IMR-90 (cell line): ENCODE results near the gene DOCK1. TPM values are rescaled to one million over a fixed set of nuclear protein-coding genes. Genes with fewer than 3 reads are reported as not detected.

Experiments
- ATAC-seq: fragments of 200-7000 bp; cut with Tn5 transposase; 2 replicates; pipeline ENCODE4 v1.9.1; 2020; ENCODE audit warnings: low read depth, mild to moderate bottlenecking, moderate library complexity
- BruUV-seq: library from RNA; stranded (reverse); fragments of 400-500 nt; replicated peaks from 2 replicates; lab custom pipeline; 2021; lab: Mats Ljungman, UMichigan
- CTCF ChIA-PET: fragments of 300-600 bp; formaldehyde crosslinking; extraction: SDS; loops from one replicate; lab custom pipeline; 2021; ENCODE audit warnings: antibody characterized with exemption; lab: Yijun Ruan, JAX
- POLR2A ChIA-PET: fragments of 300-600 bp; sonication (Branson Sonifier 250); formaldehyde crosslinking; loops from one replicate; lab custom pipeline; 2022; ENCODE audit warnings: antibody characterized with exemption; ENCODE audit not compliant: unreplicated experiment; lab: Charles Lee
- DNase-seq: peaks from one replicate; pipeline ENCODE4 v3.0.0; 2013
- H2AFZ ChIP-seq: replicated peaks from 2 replicates; pipeline ENCODE3; 2013; ENCODE audit warnings: low read length, mild to moderate bottlenecking; ENCODE audit not compliant: poor library complexity
- H2AK5ac ChIP-seq: 2 replicates; pipeline ENCODE4 v1.6.1; 2013; ENCODE audit warnings: low read depth, low read length, inconsistent platforms
- H2AK9ac ChIP-seq: replicated peaks from 2 replicates; pipeline ENCODE3; 2013; ENCODE audit warnings: mild to moderate bottlenecking, low read depth, low read length, moderate library complexity; ENCODE audit not compliant: poor library complexity
- H2BK120ac ChIP-seq: 2 replicates; pipeline ENCODE4 v1.6.1; 2013; ENCODE audit warnings: low read depth, low read length, inconsistent platforms
- H2BK15ac ChIP-seq: 3 replicates; pipeline ENCODE4 v1.6.1; 2013; ENCODE audit warnings: low read depth, low read length, inconsistent platforms
- H2BK20ac ChIP-seq: 2 replicates; pipeline ENCODE4 v1.6.1; 2013; ENCODE audit warnings: low read depth, mild to moderate bottlenecking, inconsistent platforms, low read length, moderate library complexity
- H2BK5ac ChIP-seq: 2 replicates; pipeline ENCODE4 v1.6.1; 2013; ENCODE audit warnings: mild to moderate bottlenecking, low read depth, low read length, inconsistent platforms; ENCODE audit not compliant: poor library complexity, severe bottlenecking
- H3K14ac ChIP-seq: replicated peaks from 2 replicates; pipeline ENCODE4 v1.6.1; 2013; ENCODE audit warnings: low read depth, low read length, inconsistent platforms
- H3K18ac ChIP-seq: 2 replicates; pipeline ENCODE4 v1.6.1; 2013; ENCODE audit warnings: low read depth, low read length, control low read depth
- H3K23ac ChIP-seq: 2 replicates; pipeline ENCODE4 v1.6.1; 2013; ENCODE audit warnings: low read depth, low read length, inconsistent platforms
- H3K27ac ChIP-seq: 2 replicates; pipeline ENCODE4 v1.5.1; 2013; ENCODE audit warnings: mild to moderate bottlenecking, control low read depth, low read length; ENCODE audit not compliant: insufficient read depth
- H3K27me3 ChIP-seq: 2 replicates; pipeline ENCODE4 v1.6.1; 2013; ENCODE audit warnings: low read length; ENCODE audit not compliant: control insufficient read depth, insufficient read depth
- H3K36me3 ChIP-seq: 2 replicates; pipeline ENCODE4 v1.6.1; 2013; ENCODE audit warnings: low read length, mixed read lengths; ENCODE audit not compliant: control insufficient read depth, insufficient read depth
- H3K4ac ChIP-seq: 2 replicates; pipeline ENCODE4 v1.6.1; 2013; ENCODE audit warnings: low read depth, low read length, inconsistent platforms
- H3K4me1 ChIP-seq: 2 replicates; pipeline ENCODE4 v1.6.1; 2013; ENCODE audit warnings: low read length, mixed read lengths; ENCODE audit not compliant: control insufficient read depth, insufficient read depth
- H3K4me2 ChIP-seq: 2 replicates; pipeline ENCODE4 v1.6.1; 2013; ENCODE audit warnings: low read depth, mild to moderate bottlenecking, control low read depth, low read length, moderate library complexity
- H3K4me3 ChIP-seq: 2 replicates; pipeline ENCODE4 v1.5.1; 2013; ENCODE audit warnings: low read depth, mild to moderate bottlenecking, control low read depth, low read length, moderate library complexity; ENCODE audit not compliant: insufficient read depth
- H3K56ac ChIP-seq: 2 replicates; pipeline ENCODE4 v1.6.1; 2013; ENCODE audit warnings: low read length, inconsistent platforms; ENCODE audit not compliant: insufficient read depth; ENCODE audit errors: extremely low read depth
- H3K79me1 ChIP-seq, 2 experiments: 2 replicates each; pipeline ENCODE4 v1.6.1; 2013; ENCODE audit warnings: low read length in 2 of 2, inconsistent platforms in 1 of 2, low read depth in 1 of 2
- H3K9ac ChIP-seq: 2 replicates; pipeline ENCODE4 v1.6.1; 2013; ENCODE audit warnings: low read depth, low read length, control low read depth
- H3K9me1 ChIP-seq: 2 replicates; pipeline ENCODE4 v1.6.1; 2013; ENCODE audit warnings: low read length, inconsistent platforms; ENCODE audit not compliant: insufficient read depth
- H3K9me3 ChIP-seq: 2 replicates; pipeline ENCODE4 v1.6.1; 2013; ENCODE audit warnings: low read length; ENCODE audit not compliant: control insufficient read depth, insufficient read depth
- H4K20me1 ChIP-seq: 2 replicates; pipeline ENCODE4 v1.6.1; 2013; ENCODE audit warnings: low read length, inconsistent platforms; ENCODE audit not compliant: insufficient read depth
- H4K5ac ChIP-seq: 2 replicates; pipeline ENCODE4 v1.6.1; 2013; ENCODE audit warnings: mild to moderate bottlenecking, low read depth, low read length, control low read depth
- H4K8ac ChIP-seq, 2 experiments: 2 replicates each; pipeline ENCODE4 v1.6.1; 2013; ENCODE audit warnings: low read depth in 2 of 2, low read length in 2 of 2, control low read depth in 1 of 2, inconsistent platforms in 1 of 2
- H4K91ac ChIP-seq: 2 replicates; pipeline ENCODE4 v1.6.1; 2013; ENCODE audit warnings: low read depth, low read length, inconsistent platforms; ENCODE audit not compliant: insufficient read depth
- BHLHE40 ChIP-seq: fragments of 150-350 bp; IDR thresholded peaks from 2 replicates; pipeline ENCODE4 v1.6.1; 2016; ENCODE audit warnings: mild to moderate bottlenecking, low read depth, low read length
- CEBPB ChIP-seq: IDR thresholded peaks from 2 replicates; pipeline ENCODE4 v1.6.1; 2012; ENCODE audit warnings: low read depth, low read length, improper control_type of control experiment
- CHD1 ChIP-seq: IDR thresholded peaks from 2 replicates; pipeline ENCODE4 v1.6.1; 2012; ENCODE audit warnings: low read depth, low read length, improper control_type of control experiment
- CTCF ChIP-seq: conservative IDR thresholded peaks from 2 replicates; pipeline ENCODE4 v1.5.1; 2012; ENCODE audit warnings: mild to moderate bottlenecking, low read depth, low read length, improper control_type of control experiment
- FOS ChIP-seq: fragments of 150-350 bp; IDR thresholded peaks from 2 replicates; pipeline ENCODE4 v1.6.1; 2016; ENCODE audit warnings: low read depth, low read length
- MAFK ChIP-seq: IDR thresholded peaks from 2 replicates; pipeline ENCODE4 v1.6.1; 2012; ENCODE audit warnings: low read depth, low read length, improper control_type of control experiment
- MAZ ChIP-seq: IDR thresholded peaks from 2 replicates; pipeline ENCODE4 v1.6.1; 2012; ENCODE audit warnings: low read depth, mild to moderate bottlenecking, low read length, improper control_type of control experiment, moderate library complexity, borderline replicate concordance
- NFE2L2 ChIP-seq: fragments of 150-350 bp; IDR thresholded peaks from 2 replicates; pipeline ENCODE4 v1.6.1; 2016; ENCODE audit warnings: low read depth, mild to moderate bottlenecking, low read length
- POLR2A ChIP-seq: IDR thresholded peaks from 2 replicates; pipeline ENCODE4 v1.6.1; 2012; ENCODE audit warnings: mild to moderate bottlenecking, low read depth, low read length
- RAD21 ChIP-seq: IDR thresholded peaks from 2 replicates; pipeline ENCODE4 v1.6.1; 2012; ENCODE audit warnings: low read length, improper control_type of control experiment
- RCOR1 ChIP-seq: IDR thresholded peaks from 2 replicates; pipeline ENCODE4 v1.6.1; 2012; ENCODE audit warnings: mild to moderate bottlenecking, low read length, improper control_type of control experiment; ENCODE audit not compliant: insufficient replicate concordance
- RFX5 ChIP-seq: IDR thresholded peaks from 2 replicates; pipeline ENCODE4 v1.8.0; 2012; ENCODE audit warnings: low read depth, mild to moderate bottlenecking, low read length, moderate library complexity
- SMC3 ChIP-seq: fragments of 150-350 bp; IDR thresholded peaks from 2 replicates; pipeline ENCODE4 v1.6.1; 2016; ENCODE audit warnings: low read depth, mild to moderate bottlenecking, antibody characterized with exemption, low read length, moderate library complexity
- USF2 ChIP-seq: fragments of 150-350 bp; IDR thresholded peaks from 2 replicates; pipeline ENCODE4 v1.6.1; 2017; ENCODE audit warnings: mild to moderate bottlenecking, antibody characterized with exemption, low read length, low read depth
- WGBS, 2 experiments: methylation state at CpG; one replicate each; pipeline versions ENCODE4 v1.1.5 to v1.1.7; 2013; ENCODE audit warnings: missing lambda C conversion rate in 2 of 2; ENCODE audit not compliant: insufficient read length in 1 of 2; ENCODE audit errors: extremely low coverage in 2 of 2; 5-methylcytosine and 5-hydroxymethylcytosine counted together
- dilution Hi-C: fragments of 300-500 bp; cut with HindIII; formaldehyde crosslinking; loops from one replicate; pipeline ENCODE4 v1.14.3; 2018; ENCODE audit warnings: low sequenced_read_pairs; ENCODE audit not compliant: unreplicated experiment
- in situ Hi-C: fragments of 300-500 bp; cut with MboI; formaldehyde crosslinking; loops from 3 replicates; pipeline ENCODE4 v1.14.3; 2019; ENCODE audit warnings: low sequenced_read_pairs, inconsistent platforms, mixed read lengths
- intact Hi-C: fragments of 100-400 bp; cut with micrococcal nuclease; formaldehyde crosslinking; loops from 2 replicates; pipeline ENCODE4 v1.10.0; 2022
- polyA plus RNA-seq, 3 experiments: library from polyadenylated mRNA; depleted of rRNA; stranded (reverse); fragments of >200 nt; gene quantifications; 2 replicates each; pipeline ENCODE4 v1.2.3, GENCODE V29; 2012; ENCODE audit warnings: low replicate concordance in 1 of 3
- total RNA-seq: library from RNA; depleted of rRNA; stranded (reverse); fragments of >200 nt; gene quantifications from 2 replicates; pipeline ENCODE4 v1.2.3, GENCODE V29; 2012
- TF ChIP-seq, protein P1 (sequence below): fragments of 150-350 bp; IDR thresholded peaks from 2 replicates; pipeline ENCODE4 v1.6.1; 2016; ENCODE audit warnings: low read depth, mild to moderate bottlenecking, low read length, moderate library complexity, borderline replicate concordance

Gene DOCK1
- total and polyA plus RNA-seq, 2 of the 4 experiments (the other 2 are of a cell fraction): 28.2 to 71.0 TPM

GRCh38 chr10:127354255-127354654, 449.0 kb downstream of the DOCK1 start:
- H2AFZ ChIP-seq: no peak overlapping the region
- no peak overlapping the region for H3K4ac ChIP-seq
- H3K9me1 ChIP-seq: peaks cover 10% of the 10 kb centered on the region; the same call in 1 of the 2 replicates
- no peak for ATAC-seq
- H3K9ac ChIP-seq: no peak overlapping the region
- peaks cover 17% of the 10 kb centered on the region for H3K36me3 ChIP-seq
- H3K4me3 ChIP-seq: no peak overlapping the region
- intact Hi-C loops: no loop called here
- DNase-seq: no peak
- TF ChIP-seq RAD21: no peak
- no peak for TF ChIP-seq USF2
- no peak for TF ChIP-seq CTCF
- no peak for TF ChIP-seq NFE2L2
- no peak for TF ChIP-seq POLR2A
- no peak for TF ChIP-seq RCOR1
- TF ChIP-seq, protein P1, sequence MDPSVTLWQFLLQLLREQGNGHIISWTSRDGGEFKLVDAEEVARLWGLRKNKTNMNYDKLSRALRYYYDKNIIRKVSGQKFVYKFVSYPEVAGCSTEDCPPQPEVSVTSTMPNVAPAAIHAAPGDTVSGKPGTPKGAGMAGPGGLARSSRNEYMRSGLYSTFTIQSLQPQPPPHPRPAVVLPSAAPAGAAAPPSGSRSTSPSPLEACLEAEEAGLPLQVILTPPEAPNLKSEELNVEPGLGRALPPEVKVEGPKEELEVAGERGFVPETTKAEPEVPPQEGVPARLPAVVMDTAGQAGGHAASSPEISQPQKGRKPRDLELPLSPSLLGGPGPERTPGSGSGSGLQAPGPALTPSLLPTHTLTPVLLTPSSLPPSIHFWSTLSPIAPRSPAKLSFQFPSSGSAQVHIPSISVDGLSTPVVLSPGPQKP: no peak
- TF ChIP-seq BHLHE40: no peak
- no peak for TF ChIP-seq SMC3
- TF ChIP-seq MAFK: no peak
- TF ChIP-seq MAZ: no peak
- no peak for TF ChIP-seq RFX5
- no peak for TF ChIP-seq CHD1
- TF ChIP-seq CEBPB: no peak
- no peak for TF ChIP-seq FOS
- no peak overlapping the region for H2BK15ac ChIP-seq
- H4K5ac ChIP-seq: no peak overlapping the region
- H3K27ac ChIP-seq: no peak overlapping the region
- no peak overlapping the region for H2AK5ac ChIP-seq
- in situ Hi-C loops: no loop called here
- H2BK120ac ChIP-seq: no peak overlapping the region
- no peak overlapping the region for H2AK9ac ChIP-seq
- ChIA-PET CTCF (interaction anchor here (1.1 kb wide), 1 partner anchor 12 kb away, joined by 3 read pairs; no protein-coding TSS in a partner anchor), POLR2A (no interaction called here)
- no peak overlapping the region for H2BK20ac ChIP-seq
- H3K18ac ChIP-seq: no peak overlapping the region
- dilution Hi-C loops: no loop called here
- no peak overlapping the region for H4K91ac ChIP-seq
- no peak overlapping the region for H3K23ac ChIP-seq
- H2BK5ac ChIP-seq: no peak overlapping the region
- no peaks in the 10 kb centered on the region for H3K9me3 ChIP-seq
- no CpG with 5 or more reads among the region's 7 CpGs for WGBS, 2 experiments
- peaks cover 4% of the 10 kb centered on the region for H3K4me1 ChIP-seq
- no peak overlapping the region for H3K56ac ChIP-seq
- no TSS peak for BruUV-seq
- H4K20me1 ChIP-seq: no peaks in the 10 kb centered on the region
- no peaks in the 10 kb centered on the region for H3K27me3 ChIP-seq
- no peak overlapping the region for H3K14ac ChIP-seq
- no peak overlapping the region for H4K8ac ChIP-seq
- no peaks in the 10 kb centered on the region; a peak in 1 of 4 replicates for H3K79me1 ChIP-seq
- H3K4me2 ChIP-seq: no peak overlapping the region
